Endothelial cell of umbilical vein (primary cell): Measurements from ENCODE around the gene GHRHR. TPM values are rescaled to one million over a fixed set of nuclear protein-coding genes. Genes with fewer than 3 reads are reported as not detected.

Experiments
- BruUV-seq: library from RNA; stranded (reverse); fragments of 400-500 nt; replicated peaks from 2 replicates; lab custom pipeline; 2021; lab: Mats Ljungman, UMichigan
- CTCF ChIA-PET: fragments of 300-600, 350-600 bp; sonication (Branson Sonifier 250); formaldehyde crosslinking; loops from one replicate; lab custom pipeline; 2021; ENCODE audit warnings: antibody characterized with exemption, inconsistent platforms; lab: Charles Lee
- POLR2A ChIA-PET: fragments of 300-600, 350-600 bp; sonication (Branson Sonifier 250); formaldehyde crosslinking; loops from one replicate; lab custom pipeline; 2021; ENCODE audit warnings: antibody characterized with exemption, inconsistent platforms; lab: Charles Lee
- DNase-seq: peaks from one replicate; pipeline ENCODE4 v3.0.0-alpha.2; 2011; ENCODE audit warnings: low read depth, low spot score
- FAIRE-seq: peaks from 2 replicates; lab custom pipeline; 2011; peaks lifted over from hg19 to GRCh38; lab: Jason Lieb, UNC
- H2AFZ ChIP-seq: 2 replicates; pipeline ENCODE4 v1.6.0; 2012; ENCODE audit warnings: low read depth, low read length, control low read depth, inconsistent platforms
- H3K27ac ChIP-seq: 2 replicates; pipeline ENCODE4 v1.5.1; 2011; ENCODE audit warnings: low read depth, mild to moderate bottlenecking, control low read depth, low read length, moderate library complexity; ENCODE audit not compliant: insufficient read depth
- H3K27me3 ChIP-seq, 2 experiments: 2 replicates each; pipeline versions ENCODE4 v1.6.0 to v1.6.1; 2011; ENCODE audit warnings: low read length in 2 of 2, mixed read lengths in 1 of 2; ENCODE audit not compliant: control insufficient read depth in 2 of 2, insufficient read depth in 2 of 2
- H3K36me3 ChIP-seq, 2 experiments: 2 replicates in 1 of 2; 3 replicates in 1 of 2; pipeline ENCODE4 v1.5.1; 2011; ENCODE audit warnings: low read length in 2 of 2, mild to moderate bottlenecking in 1 of 2, moderate library complexity in 1 of 2; ENCODE audit not compliant: control insufficient read depth in 2 of 2, insufficient read depth in 2 of 2; ENCODE audit errors: extremely low read depth in 1 of 2
- H3K4me1 ChIP-seq: 3 replicates; pipeline ENCODE4 v1.5.1; 2011; ENCODE audit warnings: mild to moderate bottlenecking, low read length; ENCODE audit not compliant: control insufficient read depth, insufficient read depth; ENCODE audit errors: extremely low read depth
- H3K4me2 ChIP-seq: 2 replicates; pipeline ENCODE4 v1.6.1; 2011; ENCODE audit warnings: low read length, control low read depth, mixed read lengths; ENCODE audit not compliant: insufficient read depth
- H3K4me3 ChIP-seq, 3 experiments: fragments of 200-600 bp in 1 of 3; sonication (generic), shearing (Covaris generic) in 1 of 3; replicated peaks in 1 of 3; 2 replicates each; pipeline ENCODE4 v1.5.1; 2011 to 2016; ENCODE audit warnings: control low read depth in 3 of 3, low read length in 3 of 3, mild to moderate bottlenecking in 2 of 3, inconsistent platforms in 1 of 3, low read depth in 1 of 3, moderate library complexity in 1 of 3; ENCODE audit not compliant: insufficient read depth in 1 of 3
- H3K79me2 ChIP-seq: 2 replicates; pipeline ENCODE4 v1.6.0; 2012; ENCODE audit warnings: low read length, inconsistent platforms; ENCODE audit not compliant: control insufficient read depth, insufficient read depth
- H3K9ac ChIP-seq: replicated peaks from 2 replicates; pipeline ENCODE3; 2011; ENCODE audit warnings: low read length, control low read depth; ENCODE audit not compliant: insufficient read depth; ENCODE audit errors: extremely low read depth
- H3K9me1 ChIP-seq: replicated peaks from 3 replicates; pipeline ENCODE4 v1.6.0; 2011; ENCODE audit warnings: mild to moderate bottlenecking, low read length; ENCODE audit not compliant: control insufficient read depth, insufficient read depth; ENCODE audit errors: extremely low read depth
- H3K9me3 ChIP-seq: replicated peaks from 2 replicates; pipeline ENCODE4 v1.5.1; 2012; ENCODE audit warnings: low read length, inconsistent platforms; ENCODE audit not compliant: control insufficient read depth, insufficient read depth
- H4K20me1 ChIP-seq: replicated peaks from 2 replicates; pipeline ENCODE3; 2011; ENCODE audit warnings: mild to moderate bottlenecking, low read length; ENCODE audit not compliant: control insufficient read depth, insufficient read depth; ENCODE audit errors: extremely low read depth
- CTCF ChIP-seq, 2 donors: IDR thresholded peaks; 1 replicate in 1 of 2; 2 replicates in 1 of 2; pipeline ENCODE4 v1.5.1; 2011; ENCODE audit warnings: low read length in 2 of 2, mild to moderate bottlenecking in 2 of 2, moderate library complexity in 2 of 2, control low read depth in 1 of 2, inconsistent platforms in 1 of 2, low read depth in 1 of 2; ENCODE audit not compliant: insufficient read depth in 1 of 2; ENCODE audit errors: extremely low read depth in 1 of 2
- EZH2 ChIP-seq: IDR thresholded peaks from 2 replicates; pipeline ENCODE4 v1.6.1; 2012; ENCODE audit warnings: borderline replicate concordance, low read depth, mild to moderate bottlenecking, moderate library complexity, low read length, inconsistent platforms; ENCODE audit not compliant: severe bottlenecking
- FOS ChIP-seq: IDR thresholded peaks from 2 replicates; pipeline ENCODE4 v1.6.1; 2011; ENCODE audit warnings: mild to moderate bottlenecking, low read length, moderate library complexity, borderline replicate concordance; ENCODE audit not compliant: insufficient read depth
- GATA2 ChIP-seq: IDR thresholded peaks from 2 replicates; pipeline ENCODE4 v1.7.0; 2011; ENCODE audit warnings: low read depth, mild to moderate bottlenecking, moderate library complexity, mixed read lengths, low read length; ENCODE audit not compliant: insufficient read length, insufficient read depth
- JUN ChIP-seq: IDR thresholded peaks from 2 replicates; pipeline ENCODE4 v1.6.1; 2011; ENCODE audit warnings: borderline replicate concordance, low read depth; ENCODE audit not compliant: insufficient read length, insufficient read depth
- MYC ChIP-seq: IDR thresholded peaks from one replicate; pipeline ENCODE4 v1.6.1; 2011; ENCODE audit warnings: mild to moderate bottlenecking, low read depth, low read length
- POLR2A ChIP-seq: IDR thresholded peaks from 2 replicates; pipeline ENCODE4 v1.6.1; 2012; ENCODE audit warnings: low read depth, mild to moderate bottlenecking, control low read depth, low read length
- POLR2AphosphoS5 ChIP-seq: IDR thresholded peaks from 2 replicates; pipeline ENCODE4 v1.6.1; 2012; ENCODE audit warnings: low read depth, mild to moderate bottlenecking, control low read depth, low read length, moderate library complexity; ENCODE audit not compliant: insufficient read depth
- dilution Hi-C: fragments of 300-500 bp; cut with MboI; formaldehyde crosslinking; loops from one replicate; pipeline ENCODE4 v1.15.0; 2019; ENCODE audit warnings: low sequenced_read_pairs; ENCODE audit not compliant: extremely low pct_ligation_motif_present
- intact Hi-C: fragments of 100-400 bp; cut with micrococcal nuclease; formaldehyde crosslinking; loops from one replicate; pipeline ENCODE4 v1.10.0; 2022
- polyA plus RNA-seq, 4 experiments: library from polyadenylated mRNA; depleted of rRNA in 3 of 4; stranded (reverse) in 3 of 4; unstranded in 1 of 4; fragments of >200 nt; gene quantifications; 2 replicates each; pipeline versions ENCODE4 v1.2.1 to v1.2.3, GENCODE V29; 2011 to 2012; ENCODE audit warnings: missing spikeins in 1 of 4
- total RNA-seq: library from RNA; stranded (reverse); gene quantifications from 2 replicates; pipeline ENCODE4 v1.2.3, GENCODE V29; 2021
- TF ChIP-seq, protein P1 (sequence below): IDR thresholded peaks from 2 replicates; pipeline ENCODE4 v1.6.1; 2011; ENCODE audit not compliant: insufficient read depth, insufficient read length

The GHRHR gene
- total and polyA plus RNA-seq, 2 donors (not counting 3 experiments of a cell fraction or from before 2014, with no cell fraction given) = not detected

- Histone ChIP-seq H4K20me1 (no peaks in the 10 kb centered on the region), H3K27me3 (peaks cover 0 to 1% of the 10 kb centered on the region in 2 experiments), H3K36me3 (no peaks in the 10 kb centered on the region), H3K4me1 (no peaks in the 10 kb centered on the region), H3K79me2 (no peaks in the 10 kb centered on the region), H3K4me3 (no peak overlapping the region), H3K9me3 (no peaks in the 10 kb centered on the region), H3K9me1 (no peaks in the 10 kb centered on the region), H2AFZ (no peak overlapping the region), H3K9ac (no peak overlapping the region), H3K4me2 (no peak overlapping the region), H3K27ac (no peak overlapping the region)
- DNase-seq (no peak), FAIRE-seq (no peak)
- CTCF ChIA-PET = interaction anchor here (1.0 to 3.1 kb wide), 3 partner anchors 8 to 192 kb away, joined by 3 to 29 read pairs (median 3); no protein-coding TSS in a partner anchor
- POLR2A ChIA-PET = no interaction called here
- TF ChIP-seq GATA2 = no peak
- TF ChIP-seq MYC = no peak
- TF ChIP-seq POLR2AphosphoS5 = no peak
- TF ChIP-seq CTCF (IDR thresholded peaks at IDR 0.05; ENCODE audit: extremely low read depth in 1 of 2, insufficient read depth in 1 of 2, low read depth in 1 of 2, low read length in 2 of 2) = no peak
- TF ChIP-seq, protein P1, sequence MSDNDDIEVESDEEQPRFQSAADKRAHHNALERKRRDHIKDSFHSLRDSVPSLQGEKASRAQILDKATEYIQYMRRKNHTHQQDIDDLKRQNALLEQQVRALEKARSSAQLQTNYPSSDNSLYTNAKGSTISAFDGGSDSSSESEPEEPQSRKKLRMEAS = no peak
- no peak for TF ChIP-seq JUN
- TF ChIP-seq FOS = no peak
- TF ChIP-seq EZH2 = no peak
- TF ChIP-seq POLR2A = no peak
- BruUV-seq = no TSS peak
- dilution Hi-C loops (no loop called here), intact Hi-C loops (no loop called here)
Observed at GRCh38 chr7:30931161-30931928, 32.4 kb upstream of the GHRHR start.
